Subcutaneous adipose tissue (tissue), 4 donors: ENCODE results near the gene ATP5MC3. TPM values are rescaled to one million over a fixed set of nuclear protein-coding genes. Genes with fewer than 3 reads are reported as not detected.

Experiments
- total RNA-seq, 4 donors: library from RNA; depleted of rRNA; stranded (reverse); fragments of >200 nt; gene quantifications; one replicate each; pipeline ENCODE4 v1.1.0, GENCODE V29; 2016
- TF ChIP-seq, protein P1 (sequence below): fragments of 450-650 bp; IDR thresholded peaks from one replicate; pipeline ENCODE4 v1.5.1; 2016; ENCODE audit warnings: low read depth, mild to moderate bottlenecking, control low read depth, antibody characterized with exemption, moderate library complexity

The ATP5MC3 gene
- total RNA-seq, 4 donors from 2014 or later = 97.8 to 297 (median 142) TPM

DNA sequence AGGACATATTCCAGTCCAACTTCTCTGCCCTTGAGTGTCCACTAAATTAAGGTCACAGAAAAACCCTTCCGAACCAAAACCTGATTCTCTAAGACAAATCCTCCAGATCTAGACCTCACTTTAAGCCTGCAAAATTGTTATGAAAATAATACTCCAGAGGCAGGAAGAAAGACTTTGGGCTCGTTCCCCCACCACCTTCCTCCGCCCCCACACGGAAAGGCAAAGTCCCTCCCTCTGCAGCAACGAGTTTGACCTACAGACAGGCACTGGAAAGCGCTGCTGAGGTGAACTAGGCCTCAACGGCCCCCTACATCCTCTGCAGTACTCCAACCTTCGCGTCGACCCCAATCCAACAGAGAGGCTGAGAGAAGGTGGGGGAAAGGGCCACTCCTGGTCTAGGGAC, 808 bp downstream of the ATP5MC3 start:
- TF ChIP-seq, protein P1, sequence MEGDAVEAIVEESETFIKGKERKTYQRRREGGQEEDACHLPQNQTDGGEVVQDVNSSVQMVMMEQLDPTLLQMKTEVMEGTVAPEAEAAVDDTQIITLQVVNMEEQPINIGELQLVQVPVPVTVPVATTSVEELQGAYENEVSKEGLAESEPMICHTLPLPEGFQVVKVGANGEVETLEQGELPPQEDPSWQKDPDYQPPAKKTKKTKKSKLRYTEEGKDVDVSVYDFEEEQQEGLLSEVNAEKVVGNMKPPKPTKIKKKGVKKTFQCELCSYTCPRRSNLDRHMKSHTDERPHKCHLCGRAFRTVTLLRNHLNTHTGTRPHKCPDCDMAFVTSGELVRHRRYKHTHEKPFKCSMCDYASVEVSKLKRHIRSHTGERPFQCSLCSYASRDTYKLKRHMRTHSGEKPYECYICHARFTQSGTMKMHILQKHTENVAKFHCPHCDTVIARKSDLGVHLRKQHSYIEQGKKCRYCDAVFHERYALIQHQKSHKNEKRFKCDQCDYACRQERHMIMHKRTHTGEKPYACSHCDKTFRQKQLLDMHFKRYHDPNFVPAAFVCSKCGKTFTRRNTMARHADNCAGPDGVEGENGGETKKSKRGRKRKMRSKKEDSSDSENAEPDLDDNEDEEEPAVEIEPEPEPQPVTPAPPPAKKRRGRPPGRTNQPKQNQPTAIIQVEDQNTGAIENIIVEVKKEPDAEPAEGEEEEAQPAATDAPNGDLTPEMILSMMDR = no peak

DNA sequence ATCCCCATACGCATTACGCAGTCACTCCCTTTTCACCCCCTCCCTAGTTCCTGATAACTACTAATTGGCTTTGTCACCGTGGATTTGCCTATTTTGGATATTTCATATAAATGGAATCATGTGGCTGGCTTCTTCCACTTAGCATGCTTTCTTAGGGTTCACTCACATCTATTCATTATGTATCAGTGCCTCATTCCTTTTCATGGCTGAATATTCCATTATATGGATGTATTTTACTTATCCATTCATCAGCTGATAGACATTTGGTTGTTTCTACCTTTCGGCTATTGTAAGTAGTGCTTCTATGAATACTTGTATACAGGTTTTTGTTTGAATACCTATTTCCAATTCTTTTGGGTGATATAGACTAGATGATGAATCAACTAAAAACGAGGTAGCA, 4.9 kb downstream of the ATP5MC3 start:
- TF ChIP-seq, protein P1 = no peak

DNA sequence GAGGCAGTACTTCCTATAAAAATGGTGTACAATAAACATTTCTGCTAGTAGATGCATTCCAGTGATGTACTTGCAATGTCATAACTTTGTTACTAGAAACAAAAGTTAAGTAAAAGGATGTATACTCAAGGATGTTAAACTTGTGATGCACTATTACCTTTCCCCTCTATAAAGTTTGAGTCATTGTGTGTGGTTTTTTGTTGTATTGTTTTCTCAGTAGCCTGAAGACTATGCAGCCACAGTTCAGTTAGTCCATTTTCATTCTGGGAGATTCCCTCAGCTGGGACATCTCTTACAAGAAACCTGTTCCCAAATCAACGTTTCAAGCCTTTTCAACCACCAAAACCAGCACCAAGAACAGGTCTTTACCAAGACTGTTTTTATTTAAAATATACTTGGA, 5.6 kb downstream of the ATP5MC3 start:
- TF ChIP-seq, protein P1 = no peak

DNA sequence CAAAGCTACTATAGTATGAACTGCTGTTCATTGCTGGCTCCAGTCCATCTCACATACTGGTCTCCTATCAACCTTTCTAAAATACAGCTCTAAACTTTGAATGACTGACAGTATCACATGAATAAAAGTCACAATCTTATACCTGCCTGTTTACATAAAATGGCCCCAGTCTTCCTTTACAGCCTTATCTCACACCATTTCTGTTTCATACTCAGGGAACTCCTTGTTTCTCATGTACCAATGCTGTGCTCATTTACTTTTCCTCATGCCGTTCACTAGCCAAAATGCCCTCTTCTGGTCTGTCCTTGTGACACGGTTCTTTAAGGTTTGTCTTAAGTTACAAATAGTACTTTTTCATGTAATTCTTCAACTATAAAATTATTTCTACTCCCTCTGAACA, 6.2 kb downstream of the ATP5MC3 start:
- TF ChIP-seq, protein P1 = no peak

DNA sequence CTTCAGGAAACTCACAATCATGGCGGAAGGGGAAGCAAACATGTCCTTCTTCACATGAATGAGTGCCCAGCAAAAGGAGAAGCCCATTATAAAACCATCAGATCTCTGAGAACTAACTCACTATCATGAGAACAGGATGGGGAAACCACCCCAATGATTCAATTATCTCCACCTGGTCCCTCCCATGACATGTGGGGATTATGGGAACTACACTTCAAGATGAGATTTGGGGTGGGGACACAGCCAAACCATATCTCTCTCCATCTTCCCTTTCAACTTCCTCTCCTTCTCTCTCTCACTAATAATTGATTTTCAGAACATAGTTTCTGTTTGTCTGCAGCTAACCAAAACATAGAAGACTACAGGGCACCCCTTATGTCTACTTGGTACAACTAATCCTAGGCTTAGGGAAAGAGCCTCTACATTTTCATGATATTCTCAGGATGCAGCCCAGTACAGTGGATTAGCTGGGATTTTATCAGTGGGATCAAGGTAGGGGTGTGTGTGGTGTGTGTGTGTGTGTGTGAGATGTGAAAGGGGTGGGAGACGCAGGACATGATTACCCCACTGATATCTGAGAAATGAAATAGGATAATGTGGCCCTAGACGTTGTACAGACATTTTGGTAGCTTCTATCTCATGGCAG, 10.7 kb downstream of the ATP5MC3 start:
- TF ChIP-seq, protein P1 = no peak

DNA sequence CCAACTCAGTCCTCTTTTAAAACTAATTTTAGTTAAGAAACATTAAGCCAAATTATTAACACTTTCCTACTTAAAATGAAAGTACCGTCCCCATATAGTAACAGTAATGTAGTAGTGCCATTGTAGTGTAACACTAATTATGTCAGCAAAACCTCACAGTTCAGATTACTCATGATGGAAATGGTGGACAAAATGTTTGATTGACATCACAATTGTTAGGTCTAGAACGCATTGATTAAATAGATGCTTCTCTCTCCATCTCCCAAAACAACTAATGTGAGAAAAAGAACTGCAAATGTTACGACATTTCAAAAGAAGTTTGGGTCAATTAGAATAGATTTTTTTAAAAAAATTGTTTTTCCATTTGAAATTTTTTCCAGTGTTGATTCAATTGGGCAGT, 12.3 kb downstream of the ATP5MC3 start:
- TF ChIP-seq, protein P1 = no peak

DNA sequence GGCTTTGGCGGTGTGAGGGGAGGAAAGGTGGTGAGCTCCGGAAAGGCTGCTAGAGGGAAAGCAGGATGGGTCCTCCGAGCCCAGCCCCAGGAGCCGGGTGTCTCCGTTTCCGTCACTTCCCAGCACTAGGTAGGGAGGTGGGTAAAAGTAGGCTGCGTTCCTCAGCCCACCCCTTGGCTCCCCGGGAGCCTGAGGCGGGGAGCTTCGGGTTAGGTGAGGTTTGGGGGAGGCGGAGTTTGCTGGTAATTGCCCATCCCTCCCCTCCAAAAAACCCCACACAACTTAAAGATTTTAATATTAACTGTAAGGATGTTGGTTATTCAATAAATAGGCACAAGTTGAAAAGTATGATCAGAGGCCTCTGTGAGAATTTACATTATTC, 13.0 kb downstream of the ATP5MC3 start:
- TF ChIP-seq, protein P1 = no peak
